ENCODE results near the gene RBM15. TPM values are rescaled to one million over a fixed set of nuclear protein-coding genes. Genes with fewer than 3 reads are reported as not detected.

Gene RBM15
- total and polyA plus RNA-seq, 2 of the 13 experiments (the other 11 are each of a cell fraction or from before 2014, with no cell fraction given): 13.5 to 36.4 TPM

GRCh38 chr1:110294308-110294707 is 44.9 kb upstream of the RBM15 start:
- Histone ChIP-seq H3K27ac (ENCODE audit: extremely low read length, insufficient read depth, low read length) (no peak overlapping the region), H3K4me3 (replicated peaks in 1 of 3; ENCODE audit: insufficient read depth in 1 of 3, low read depth in 2 of 3, low read length in 3 of 3) (no peak overlapping the region), H3K4me2 (ENCODE audit: low read depth, low read length) (no peak overlapping the region), H3K4me1 (ENCODE audit: insufficient read depth, low read length) (peaks cover 7% of the 10 kb centered on the region; the same call in 1 of the 2 replicates), H2AFZ (ENCODE audit: low read length) (no peak overlapping the region), H4K20me1 (ENCODE audit: insufficient read depth, low read length) (no peaks in the 10 kb centered on the region), H3K27me3 (ENCODE audit: control insufficient read depth in 1 of 2, insufficient read depth in 2 of 2, low read length in 2 of 2) (peaks cover 0 to 6% of the 10 kb centered on the region in 2 experiments; a peak in 2 of 5 replicates), H3K36me3 (replicated peaks in 1 of 2; ENCODE audit: control insufficient read depth in 1 of 2, insufficient read depth in 2 of 2, low read length in 2 of 2) (no peaks in the 10 kb centered on the region), H3K9me3 (ENCODE audit: low read length) (no peaks in the 10 kb centered on the region), H3K79me2 (ENCODE audit: insufficient read depth, low read length) (no peaks in the 10 kb centered on the region), H3K9ac (ENCODE audit: insufficient read depth, low read depth, low read length) (no peak overlapping the region)
- TF ChIP-seq TSC22D2 (CRISPR knock-in tag; IDR thresholded peaks at IDR 0.05; ENCODE audit: borderline replicate concordance): no peak
- TF ChIP-seq ZNF225 (CRISPR knock-in tag; IDR thresholded peaks at IDR 0.05): no peak
- TF ChIP-seq HCFC1 (IDR thresholded peaks at IDR 0.05; ENCODE audit: low read depth, low read length): no peak
- no peak for TF ChIP-seq KMT2B (CRISPR knock-in tag; IDR thresholded peaks at IDR 0.05)
- no peak for TF ChIP-seq THAP8 (CRISPR knock-in tag; IDR thresholded peaks at IDR 0.05; ENCODE audit: borderline replicate concordance)
- no peak for TF ChIP-seq ZNF329 (CRISPR knock-in tag; IDR thresholded peaks at IDR 0.05; ENCODE audit: low read depth)
- TF ChIP-seq ZNF841 (CRISPR knock-in tag; IDR thresholded peaks at IDR 0.05; ENCODE audit: borderline replicate concordance): no peak
- no peak for TF ChIP-seq TOE1 (CRISPR knock-in tag; IDR thresholded peaks at IDR 0.05)
- TF ChIP-seq ZNF788 (CRISPR knock-in tag; IDR thresholded peaks at IDR 0.05; ENCODE audit: borderline replicate concordance): no peak
- no peak for TF ChIP-seq DNMT1 (CRISPR knock-in tag; IDR thresholded peaks at IDR 0.05)
- no peak for TF ChIP-seq ZBTB7B (CRISPR knock-in tag; IDR thresholded peaks at IDR 0.05)
- WGBS (ENCODE audit: low lambda C conversion rate): 31% methylated on average over 4 of the region's 9 CpGs
- ChIA-PET CTCF (ENCODE audit: low intra/inter-chr PET ratio, low total read pairs) (no interaction called here), POLR2A (no interaction called here)
- ATAC-seq: no peak
- intact Hi-C loops (cut with micrococcal nuclease; ENCODE audit: unreplicated experiment): no loop called here
- FAIRE-seq: no peak
- BruUV-seq (replicated peaks): no TSS peak
- no peak for DNase-seq (ENCODE audit: low spot score)
- in situ Hi-C loops (cut with HindIII; ENCODE audit: extremely low pct_ligation_motif_present, low pct_unique_long_range_greater_than_20kb): no loop called here

All from HepG2 (cell line).